Measurements from ENCODE around the gene IL1RL1.

Gene IL1RL1

DNA sequence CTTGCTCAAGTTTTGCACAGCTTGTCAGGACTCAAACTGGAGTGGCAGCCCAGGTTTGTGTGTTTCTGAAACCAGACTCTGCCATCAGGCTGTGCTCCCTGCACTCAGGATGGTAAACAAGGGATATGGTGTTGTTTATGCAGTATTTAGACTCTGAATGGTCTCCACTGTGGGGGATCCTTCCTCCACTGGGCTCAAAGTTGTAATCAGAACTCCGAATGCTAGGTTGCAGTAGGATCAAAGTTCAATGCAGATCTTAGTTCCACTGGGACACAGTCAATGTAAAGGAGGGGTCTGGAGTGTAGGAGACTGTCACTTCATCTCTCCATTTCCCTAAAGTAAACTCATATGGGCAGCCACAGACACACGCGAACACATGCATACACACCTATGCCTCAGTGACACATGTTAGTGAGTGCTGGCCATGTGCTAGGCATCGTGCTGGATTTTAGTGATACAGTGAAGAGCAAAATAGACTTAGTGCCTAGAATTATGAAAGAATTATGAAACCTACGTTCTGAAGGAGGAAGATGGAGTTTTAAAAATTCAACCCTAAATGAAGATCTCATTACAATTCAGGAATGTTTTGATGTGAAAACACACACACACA lies 50.4 kb downstream of the IL1RL1 start:
- TF ChIP-seq, protein P1, sequence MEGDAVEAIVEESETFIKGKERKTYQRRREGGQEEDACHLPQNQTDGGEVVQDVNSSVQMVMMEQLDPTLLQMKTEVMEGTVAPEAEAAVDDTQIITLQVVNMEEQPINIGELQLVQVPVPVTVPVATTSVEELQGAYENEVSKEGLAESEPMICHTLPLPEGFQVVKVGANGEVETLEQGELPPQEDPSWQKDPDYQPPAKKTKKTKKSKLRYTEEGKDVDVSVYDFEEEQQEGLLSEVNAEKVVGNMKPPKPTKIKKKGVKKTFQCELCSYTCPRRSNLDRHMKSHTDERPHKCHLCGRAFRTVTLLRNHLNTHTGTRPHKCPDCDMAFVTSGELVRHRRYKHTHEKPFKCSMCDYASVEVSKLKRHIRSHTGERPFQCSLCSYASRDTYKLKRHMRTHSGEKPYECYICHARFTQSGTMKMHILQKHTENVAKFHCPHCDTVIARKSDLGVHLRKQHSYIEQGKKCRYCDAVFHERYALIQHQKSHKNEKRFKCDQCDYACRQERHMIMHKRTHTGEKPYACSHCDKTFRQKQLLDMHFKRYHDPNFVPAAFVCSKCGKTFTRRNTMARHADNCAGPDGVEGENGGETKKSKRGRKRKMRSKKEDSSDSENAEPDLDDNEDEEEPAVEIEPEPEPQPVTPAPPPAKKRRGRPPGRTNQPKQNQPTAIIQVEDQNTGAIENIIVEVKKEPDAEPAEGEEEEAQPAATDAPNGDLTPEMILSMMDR (conservative IDR thresholded peaks at IDR 0.05; ENCODE audit: low read depth, low read length): no peak

DNA sequence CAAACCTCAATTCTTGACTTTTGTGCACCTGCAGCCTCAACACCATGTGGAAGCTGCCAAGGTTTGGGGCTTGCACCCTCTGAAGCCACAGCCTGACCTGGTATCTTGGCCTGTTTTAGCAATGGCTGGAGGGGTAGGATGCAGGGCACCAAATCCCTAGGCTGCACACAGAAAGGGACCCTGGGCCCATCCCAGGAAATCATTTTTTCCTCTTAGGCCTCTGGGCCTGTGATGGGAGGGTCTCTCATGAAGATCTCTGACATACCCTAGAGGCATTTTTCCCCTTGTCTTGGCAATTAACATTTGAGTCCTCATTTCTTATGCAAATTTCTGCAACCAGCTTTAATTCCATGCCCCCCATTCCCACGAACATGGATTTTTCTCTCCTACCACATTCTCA lies 54.4 kb downstream of the IL1RL1 start:
- TF ChIP-seq, protein P1 (conservative IDR thresholded peaks at IDR 0.05; ENCODE audit: low read depth, low read length): no peak
- no peak for DNase-seq (ENCODE audit: low read depth)
- H3K4me3 ChIP-seq (ENCODE audit: low read depth, low read length): no peak overlapping the region

More for the DNA sequence above, 50.4 kb downstream of the IL1RL1 start:
- DNase-seq (ENCODE audit: low read depth): no peak
- H3K4me3 ChIP-seq (ENCODE audit: low read depth, low read length): no peak overlapping the region

DNA sequence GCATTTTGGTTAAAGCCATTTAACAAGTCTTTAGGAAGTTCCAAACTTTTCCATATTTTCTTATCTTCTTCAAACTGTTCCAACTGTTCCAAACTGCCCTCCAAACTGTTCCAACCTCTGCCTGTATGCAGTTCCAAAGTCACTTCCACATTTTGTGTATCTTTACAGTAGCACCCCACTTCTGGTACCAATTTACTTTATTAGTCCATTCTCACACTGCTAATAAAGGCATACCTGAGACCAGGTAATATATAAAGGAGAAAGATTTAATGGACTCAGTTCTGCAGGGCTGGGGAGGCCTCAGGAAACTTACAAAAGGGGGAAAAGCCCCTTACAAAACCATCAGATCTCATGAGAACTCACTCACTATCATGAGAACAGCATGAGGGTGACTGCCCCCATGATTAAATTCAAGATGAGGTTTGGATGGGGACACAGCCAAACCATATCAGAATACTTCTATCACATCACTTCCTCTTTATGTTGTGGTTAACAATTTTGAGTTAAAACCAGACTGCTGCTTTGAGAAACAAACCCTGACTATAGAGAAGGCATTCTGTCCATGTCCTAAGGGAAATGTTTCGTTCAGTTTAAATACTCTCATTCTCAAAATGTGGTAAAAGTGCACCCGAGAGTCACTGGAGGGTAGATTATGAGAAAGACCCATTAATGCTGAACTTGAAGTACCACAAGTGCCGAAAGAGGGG lies 55.2 kb downstream of the IL1RL1 start:
- H3K4me3 ChIP-seq (ENCODE audit: low read depth, low read length): no peak overlapping the region
- DNase-seq (ENCODE audit: low read depth): no peak

DNA sequence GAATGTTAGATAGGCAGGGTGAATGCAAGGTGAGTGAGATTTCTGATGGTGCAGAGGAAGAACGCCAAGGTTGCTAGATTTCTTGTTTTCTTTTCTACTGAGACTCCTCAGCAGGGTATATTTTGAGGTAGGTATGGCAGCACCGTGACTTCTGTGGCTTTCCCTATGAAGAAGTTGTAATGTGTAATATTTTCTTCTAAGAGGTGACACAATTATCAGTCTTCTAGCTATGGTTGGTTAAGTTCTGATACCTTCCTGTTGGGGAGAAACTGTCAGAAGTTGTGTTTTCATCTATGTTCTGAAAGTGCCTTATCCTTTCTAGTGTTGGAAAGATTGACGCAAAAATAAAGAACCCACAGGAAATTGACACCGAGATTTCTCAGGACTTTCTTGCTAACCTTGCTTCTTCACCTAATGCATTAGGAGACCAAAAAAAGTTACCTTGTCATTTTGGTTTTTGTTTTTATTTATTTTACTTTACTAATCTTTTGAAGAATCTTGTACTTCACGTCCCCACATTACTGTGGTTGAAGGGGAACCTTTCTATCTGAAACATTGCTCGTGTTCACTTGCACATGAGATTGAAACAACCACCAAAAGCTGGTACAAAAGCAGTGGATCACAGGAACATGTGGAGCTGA lies 56.1 kb downstream of the IL1RL1 start:
- TF ChIP-seq, protein P1 (conservative IDR thresholded peaks at IDR 0.05; ENCODE audit: low read depth, low read length): no peak
- DNase-seq (ENCODE audit: low read depth): no peak
- H3K4me3 ChIP-seq (ENCODE audit: low read depth, low read length): no peak overlapping the region

More for the DNA sequence above, 55.2 kb downstream of the IL1RL1 start:
- TF ChIP-seq, protein P1 (conservative IDR thresholded peaks at IDR 0.05; ENCODE audit: low read depth, low read length): no peak

DNA sequence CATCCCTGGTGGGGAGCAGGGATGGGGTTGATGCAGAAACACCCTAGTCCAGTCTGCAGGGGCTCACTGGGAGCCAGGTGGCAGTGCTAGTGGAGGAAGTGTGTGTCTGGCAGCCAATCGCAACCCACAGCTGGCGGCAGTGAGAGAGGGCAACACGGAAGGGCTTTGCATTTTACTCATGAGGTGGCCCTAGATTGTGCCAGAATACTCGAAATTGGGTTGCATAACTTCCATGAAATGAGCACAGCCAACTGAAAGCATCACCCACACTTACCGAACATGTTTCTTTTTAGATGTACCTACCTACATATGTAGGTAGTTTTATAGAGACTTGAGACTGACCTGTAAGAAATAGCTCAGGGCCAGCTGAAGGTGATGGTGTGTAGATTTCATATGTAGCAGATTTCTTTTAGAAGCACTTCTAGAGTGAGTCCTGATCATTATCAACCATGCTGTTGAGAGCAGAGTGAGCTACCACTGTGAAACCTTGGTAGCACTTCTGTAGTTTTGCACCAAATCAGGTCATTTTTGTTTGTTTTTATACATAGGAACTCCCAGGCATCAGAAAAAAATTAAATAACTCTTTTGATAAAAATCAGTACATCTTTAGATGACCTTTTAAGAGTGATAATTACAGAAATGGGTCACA lies 57.2 kb downstream of the IL1RL1 start:
- DNase-seq (ENCODE audit: low read depth): no peak
- no peak overlapping the region for H3K4me3 ChIP-seq (ENCODE audit: low read depth, low read length)
- TF ChIP-seq, protein P1 (conservative IDR thresholded peaks at IDR 0.05; ENCODE audit: low read depth, low read length): no peak

DNA sequence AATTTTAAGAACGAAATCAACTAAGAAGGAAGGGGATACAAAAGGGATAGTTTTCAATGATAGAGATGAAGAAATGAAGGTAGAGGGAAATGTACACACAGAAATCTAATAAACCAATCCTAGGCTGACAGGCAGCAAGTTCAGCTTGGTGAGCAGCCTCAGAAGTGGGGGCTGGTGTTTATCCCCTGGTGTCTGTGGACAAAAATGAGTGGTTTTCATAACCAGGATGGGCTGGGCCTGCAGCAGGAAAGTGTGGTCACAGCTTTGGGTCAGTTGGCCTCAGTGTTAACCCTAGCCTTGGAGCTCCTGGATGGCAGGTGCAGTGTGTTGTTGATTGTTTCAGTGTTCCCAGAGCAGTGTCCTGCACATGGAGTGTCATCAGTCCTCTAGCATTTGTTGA lies 58.5 kb downstream of the IL1RL1 start:
- H3K4me3 ChIP-seq (ENCODE audit: low read depth, low read length): no peak overlapping the region
- TF ChIP-seq, protein P1 (conservative IDR thresholded peaks at IDR 0.05; ENCODE audit: low read depth, low read length): no peak
- no peak for DNase-seq (ENCODE audit: low read depth)

Measured in choroid plexus epithelial cell (primary cell).